Measurements from ENCODE around the gene INPP4B.

DNA sequence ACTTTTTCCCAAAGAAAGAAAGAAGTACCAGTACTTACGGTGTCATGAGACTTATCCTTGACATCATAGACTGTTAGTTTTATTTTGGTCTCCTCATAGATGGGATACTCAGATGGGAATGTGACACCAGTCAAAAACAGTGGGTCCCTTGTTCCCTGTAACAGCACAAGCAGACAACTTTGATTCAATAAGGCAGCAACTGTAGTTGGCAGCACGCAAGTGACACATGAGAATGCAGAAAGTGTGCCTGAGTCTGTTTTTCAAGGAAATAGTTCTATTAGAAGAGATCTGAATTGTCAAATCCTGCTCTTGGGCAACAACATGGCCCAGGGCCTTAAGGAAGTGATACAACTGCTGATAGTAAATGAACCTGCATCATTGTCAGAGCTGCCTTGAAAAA lies 443.2 kb downstream of the INPP4B start:
- TF ChIP-seq EZH2 (IDR thresholded peaks at IDR 0.05; ENCODE audit: insufficient read depth, poor library complexity, severe bottlenecking) (no peak), EZH2phosphoT487 (IDR thresholded peaks at IDR 0.05; ENCODE audit: insufficient read depth, low read depth) (0 out of 2 replicates have a peak, but pooled peaks have one; percentile 1)

All from GM23248 (cell line).